GM21515 (cell line): ENCODE data around the gene GPI.
"Not testable (repeated sequence)": the region's sequence is repeated elsewhere in the genome, so short reads cannot be mapped to it uniquely, and the experiment has no call there.

Experiments used
- ATAC-seq: cut with Tn5 transposase; IDR thresholded peaks from one replicate; pipeline ENCODE4 v1.9.1; 2021; ENCODE audit not compliant: unreplicated experiment

Gene GPI

DNA sequence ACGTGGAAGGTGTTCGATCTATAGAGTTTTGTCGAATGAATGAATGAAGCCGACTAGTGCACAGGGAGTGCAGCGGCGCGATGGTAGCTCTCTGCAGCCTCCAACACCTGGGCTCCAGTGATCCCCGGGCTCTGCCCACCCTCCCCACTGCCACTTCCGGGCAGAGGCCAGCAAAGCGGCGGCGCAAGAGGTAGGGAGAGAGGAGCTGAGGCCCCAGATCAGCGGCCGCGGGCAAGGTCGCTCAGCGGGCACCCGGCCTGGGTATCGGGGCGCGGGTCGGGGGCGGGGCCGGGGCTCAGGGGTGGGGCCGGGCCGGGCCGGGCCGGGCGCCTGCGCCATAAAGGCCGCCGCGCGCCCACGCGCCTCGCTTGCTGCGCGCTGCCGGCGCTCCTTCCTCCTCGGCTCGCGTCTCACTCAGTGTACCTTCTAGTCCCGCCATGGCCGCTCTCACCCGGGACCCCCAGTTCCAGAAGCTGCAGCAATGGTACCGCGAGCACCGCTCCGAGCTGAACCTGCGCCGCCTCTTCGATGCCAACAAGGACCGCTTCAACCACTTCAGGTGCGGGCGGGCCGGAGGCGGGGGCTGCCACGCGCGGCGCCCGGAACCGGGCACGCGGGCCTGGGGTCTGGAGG lies at the start of gene GPI:
Gene GPI (plus strand): TSS at position 367 of the 633 bp plus-strand sequence. CDS start 71 bp downstream, at position 438.
- ATAC-seq: peak; percentile 64

DNA sequence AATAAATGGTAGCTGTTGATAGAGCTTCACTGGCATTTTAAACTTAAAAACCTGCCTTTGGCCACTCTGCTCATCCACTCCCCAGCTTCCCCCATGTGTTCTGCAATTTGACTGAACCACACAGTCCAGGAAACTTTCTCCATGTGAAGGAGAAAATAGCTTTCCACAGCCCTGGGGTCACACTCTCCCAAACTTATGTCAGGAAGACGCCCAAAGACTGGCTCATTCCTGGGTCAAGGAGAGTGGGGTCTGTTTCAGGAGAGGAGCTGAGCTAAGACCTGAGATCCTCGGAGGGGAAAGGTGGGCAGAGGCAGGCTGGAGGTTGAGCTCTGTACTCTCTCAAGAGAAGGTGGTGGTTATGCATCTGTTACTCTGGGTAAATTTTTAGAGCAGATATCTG lies 48.7 kb upstream of the GPI start:
- no peak for ATAC-seq

DNA sequence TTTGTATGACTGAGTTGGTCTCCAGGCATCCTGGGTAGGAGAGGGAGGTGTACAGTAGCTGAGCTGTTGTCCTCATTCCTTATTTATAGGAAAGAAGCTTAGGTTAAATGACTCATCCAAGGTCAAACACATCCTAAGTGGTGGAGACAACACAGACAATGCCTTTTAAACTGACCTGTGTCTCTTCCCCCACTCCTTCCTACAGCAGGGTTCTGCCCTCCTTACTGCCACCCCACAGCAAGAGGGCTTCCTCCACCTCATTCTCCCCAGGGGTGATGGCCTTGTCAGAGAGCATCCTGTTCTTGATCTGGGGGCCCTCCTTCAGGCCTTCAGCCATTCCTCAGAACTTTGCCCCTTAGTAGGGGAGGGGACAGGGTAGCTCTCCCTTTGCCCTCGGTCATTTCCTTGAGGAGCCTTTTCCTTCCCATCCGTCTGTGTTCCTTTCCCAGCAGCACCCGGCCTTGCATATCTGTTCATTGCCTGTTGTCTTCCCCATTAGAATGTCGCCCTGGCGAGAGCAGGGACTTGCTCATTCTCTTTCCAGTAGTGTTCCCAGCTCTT lies 48.2 kb upstream of the GPI start:
- no peak for ATAC-seq

DNA sequence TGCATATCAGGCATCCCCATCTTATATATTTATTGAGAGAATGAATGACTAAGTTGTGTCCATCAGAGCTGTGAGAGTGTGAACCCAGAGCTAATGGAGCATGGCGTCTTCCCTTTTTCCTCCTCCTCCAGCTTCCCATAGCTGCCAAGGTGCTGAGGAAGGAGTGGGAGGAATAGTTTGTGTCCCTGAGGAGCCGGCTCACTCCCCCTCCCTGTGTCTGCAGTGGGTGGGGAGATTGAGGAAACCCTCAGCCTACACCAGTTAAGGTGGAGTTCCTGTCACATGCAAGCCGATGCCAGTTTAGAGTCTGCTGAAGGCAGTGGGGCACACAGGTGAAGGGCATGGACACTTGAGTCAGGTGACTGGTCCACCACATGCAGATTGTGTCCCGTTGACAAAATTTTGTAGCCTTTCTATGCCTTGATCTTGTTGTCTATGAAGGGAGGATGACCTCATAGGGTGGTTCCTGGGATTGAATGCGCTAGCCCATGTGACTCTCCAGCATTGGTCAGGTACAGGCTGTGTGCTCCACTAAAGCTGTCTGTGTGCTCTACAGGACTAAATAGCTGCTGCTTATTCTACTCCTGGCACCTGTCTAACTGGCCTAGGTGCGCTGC lies 47.6 kb upstream of the GPI start:
- no peak for ATAC-seq

DNA sequence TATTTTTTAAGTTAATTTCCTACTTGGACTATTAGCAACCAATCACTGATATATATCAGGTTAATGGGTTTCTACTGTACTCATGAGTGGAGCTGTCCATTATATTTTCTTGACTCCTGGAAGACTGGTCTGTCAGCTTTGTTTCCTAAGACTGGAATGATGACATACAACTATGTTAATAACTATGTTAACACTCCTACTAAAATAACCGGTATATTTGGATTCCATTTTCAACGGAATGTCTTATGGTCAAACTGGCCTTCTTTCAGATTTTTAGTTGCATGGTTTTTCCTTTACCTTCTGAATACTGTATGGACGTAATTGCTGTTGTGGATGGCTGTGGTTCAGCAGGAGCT lies 45.8 kb upstream of the GPI start:
- ATAC-seq: no peak

DNA sequence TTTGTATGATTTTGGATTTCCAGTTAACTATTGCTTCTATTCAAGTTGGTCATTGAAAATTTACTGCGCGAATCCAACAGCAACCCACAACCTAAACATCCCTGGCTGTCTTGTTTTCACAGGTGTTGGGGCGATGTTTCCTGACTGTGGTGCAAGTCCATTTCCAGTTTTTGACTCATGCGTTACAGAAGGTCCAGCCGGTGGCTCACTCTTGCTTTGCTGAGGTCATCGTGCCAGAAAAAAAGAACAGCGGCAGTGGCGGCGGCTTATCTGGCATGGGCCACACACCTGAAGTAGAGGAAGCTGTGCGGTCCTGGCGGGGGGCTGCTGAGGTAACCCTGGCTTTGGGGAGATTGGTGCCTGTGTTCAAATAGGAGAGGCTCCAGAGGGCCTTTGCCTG lies 45.2 kb upstream of the GPI start:
- ATAC-seq: no peak

DNA sequence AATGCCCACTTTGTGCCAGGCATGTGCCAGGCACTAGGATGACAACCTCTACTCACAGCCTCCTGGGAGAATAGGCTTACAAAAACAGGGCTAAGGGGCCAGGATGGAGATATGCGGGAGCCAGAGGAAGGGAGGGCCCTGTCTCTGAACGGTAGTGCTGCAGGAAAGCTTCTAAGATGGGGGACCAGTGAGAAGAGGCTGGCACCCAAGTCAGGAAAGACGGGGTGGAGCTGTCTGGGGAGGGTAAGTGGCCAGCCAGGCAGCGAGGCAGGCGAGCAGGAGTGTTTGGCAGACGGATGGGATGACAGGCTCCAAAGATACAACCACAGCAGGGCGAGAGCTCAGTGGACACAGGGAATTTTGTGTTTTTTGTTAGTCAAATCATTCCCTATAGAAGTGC lies 44.7 kb upstream of the GPI start:
- no peak for ATAC-seq

DNA sequence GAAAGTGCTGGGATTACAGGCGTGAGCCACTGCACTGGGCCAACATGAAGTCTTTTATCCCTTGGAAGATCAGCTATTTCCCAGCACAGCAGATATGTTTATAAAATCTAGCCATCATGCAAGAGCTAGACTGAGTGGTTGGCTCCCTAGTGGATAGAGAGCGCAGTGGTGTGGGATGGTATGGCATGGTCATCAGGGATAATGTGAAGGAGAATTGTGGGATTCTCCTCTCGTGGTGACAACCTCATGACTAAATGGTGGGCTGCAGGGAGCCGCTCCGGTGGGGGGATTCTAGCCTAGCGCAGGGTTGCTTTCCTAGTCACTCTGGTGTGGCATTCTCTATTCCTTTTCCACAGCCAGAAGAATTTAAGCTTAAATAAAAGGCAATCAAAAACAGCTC lies 43.3 kb upstream of the GPI start:
- no peak for ATAC-seq

DNA sequence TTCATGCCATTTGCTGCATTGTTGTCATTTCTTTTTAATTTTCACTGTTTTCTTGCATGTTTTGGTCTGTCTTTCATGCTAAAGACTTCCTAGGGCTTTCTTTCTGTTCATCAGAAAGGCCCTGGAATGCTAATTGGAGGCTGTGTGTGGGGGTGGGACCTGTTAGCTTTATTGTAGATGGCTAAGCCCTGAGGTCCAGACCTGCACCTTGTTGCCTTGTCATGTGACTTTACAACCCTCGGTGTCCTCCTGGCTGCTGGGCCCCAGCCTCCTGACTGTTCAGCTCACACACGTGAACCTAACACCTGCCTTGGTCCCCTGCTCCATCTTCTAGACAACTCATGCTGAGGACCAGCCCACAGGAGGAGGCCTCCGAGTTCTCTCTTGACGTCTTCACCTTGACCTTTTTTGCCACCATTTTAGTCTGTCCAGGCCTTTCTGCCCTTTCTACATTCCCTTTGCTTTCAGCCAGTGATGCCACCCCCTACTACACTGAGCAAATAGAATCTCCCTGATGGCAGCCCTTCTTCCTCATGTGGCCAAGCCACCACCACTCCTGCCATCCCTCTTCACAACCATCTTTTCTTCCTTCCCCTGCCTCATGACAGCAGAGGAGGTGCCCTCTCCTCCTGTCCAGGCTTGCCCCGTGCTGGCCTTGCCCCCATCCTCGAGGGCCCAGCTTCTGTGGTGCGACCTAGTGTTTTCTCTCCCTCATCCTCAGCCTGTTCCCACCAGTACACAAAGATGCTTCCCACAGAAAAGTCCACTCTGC lies 41.4 kb upstream of the GPI start:
- no peak for ATAC-seq

DNA sequence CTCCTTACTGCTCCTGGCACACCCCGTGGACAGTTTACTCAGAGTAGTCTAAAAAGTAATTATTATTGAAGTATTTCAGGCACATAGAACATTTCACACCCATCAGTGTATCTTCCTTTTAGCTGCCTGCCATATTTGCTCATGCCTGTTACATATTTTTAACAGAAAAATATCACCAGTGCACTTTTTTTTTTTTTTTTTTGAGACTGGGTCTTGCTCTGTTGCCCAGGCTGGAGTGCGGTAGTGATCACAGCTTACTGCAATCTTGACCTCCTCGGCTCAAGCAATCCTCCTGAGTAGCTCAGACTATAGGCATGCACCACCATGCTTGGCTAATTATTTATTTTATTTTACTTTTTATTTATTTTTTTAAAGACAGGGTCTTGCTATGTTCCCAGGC lies 40.7 kb upstream of the GPI start:
- ATAC-seq: no peak

DNA sequence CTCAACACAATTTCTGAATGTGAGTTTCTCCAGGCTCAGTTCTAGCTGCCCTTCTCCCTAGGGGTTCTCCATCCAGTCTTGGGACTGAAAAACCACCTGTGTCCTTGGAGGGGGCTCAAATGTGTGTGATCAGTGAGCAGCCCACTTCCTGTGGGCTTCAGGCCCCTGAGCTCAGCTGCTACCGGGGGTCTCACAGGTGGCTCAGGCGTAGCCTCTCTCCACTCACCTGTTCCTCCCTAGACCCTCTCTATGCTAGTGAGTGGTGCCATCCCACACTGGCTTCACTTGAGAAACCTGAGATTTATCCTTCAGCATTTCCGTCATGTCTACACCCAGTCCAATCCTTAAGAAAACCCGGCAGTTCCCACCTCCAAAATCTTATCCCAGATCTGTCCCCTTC lies 39.8 kb upstream of the GPI start:
- ATAC-seq: no peak

DNA sequence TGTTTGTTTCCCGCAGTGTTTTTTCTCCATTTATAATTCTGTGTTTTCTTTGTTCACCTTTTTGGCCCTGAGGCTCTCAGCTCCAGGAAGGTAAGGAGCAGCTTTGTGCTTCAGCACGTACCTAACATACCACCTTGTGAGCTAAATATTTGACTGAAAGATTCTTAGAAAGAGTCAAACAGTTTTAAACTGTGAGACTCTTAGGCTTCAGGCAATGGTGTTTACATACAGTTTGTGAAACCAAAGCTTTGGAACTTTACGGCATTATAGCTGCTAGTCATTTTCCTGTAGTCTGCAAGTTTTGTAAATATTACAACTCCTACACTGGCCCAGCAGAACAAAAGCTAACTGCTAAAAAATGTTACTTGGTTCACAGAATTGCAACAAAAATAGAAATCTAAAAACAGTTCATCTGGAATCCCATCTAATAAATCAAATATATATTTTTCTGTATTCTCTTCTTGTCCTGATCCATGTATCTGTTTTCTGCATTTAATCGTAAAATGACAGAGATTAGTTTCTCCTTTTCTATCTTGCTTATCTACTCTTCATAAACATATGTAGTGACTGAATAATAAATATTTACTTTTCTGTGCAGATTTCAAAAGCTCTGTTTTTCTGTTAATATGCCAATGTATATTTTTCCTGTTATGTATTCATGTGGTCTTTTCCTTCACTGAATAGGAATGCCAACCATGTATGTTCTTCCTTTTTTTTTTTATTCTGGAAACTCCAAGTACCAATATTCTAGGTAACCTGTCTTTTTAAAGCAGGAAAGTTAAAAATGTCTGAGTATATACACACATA lies 38.8 kb upstream of the GPI start:
- ATAC-seq: no peak

DNA sequence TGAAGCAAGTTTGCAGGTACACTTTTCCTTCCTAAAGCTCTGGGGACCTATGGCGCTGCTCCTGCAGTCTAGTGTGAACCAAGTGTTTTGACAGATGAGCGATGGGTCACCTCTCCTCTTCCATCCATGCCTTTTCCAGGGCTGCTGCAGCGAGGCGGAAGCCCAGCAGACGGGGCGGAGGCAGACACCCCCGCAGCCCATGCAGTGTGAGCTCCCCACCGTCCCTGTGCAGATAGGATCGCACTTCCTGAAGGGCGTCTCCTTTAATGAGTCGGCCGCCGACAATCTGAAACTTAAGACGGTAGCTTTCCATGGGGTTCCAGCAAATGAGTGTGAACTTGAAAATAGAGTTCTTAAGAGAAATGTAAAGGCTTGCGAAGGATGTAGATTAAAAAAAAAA lies 37.1 kb upstream of the GPI start:
- ATAC-seq: no peak

DNA sequence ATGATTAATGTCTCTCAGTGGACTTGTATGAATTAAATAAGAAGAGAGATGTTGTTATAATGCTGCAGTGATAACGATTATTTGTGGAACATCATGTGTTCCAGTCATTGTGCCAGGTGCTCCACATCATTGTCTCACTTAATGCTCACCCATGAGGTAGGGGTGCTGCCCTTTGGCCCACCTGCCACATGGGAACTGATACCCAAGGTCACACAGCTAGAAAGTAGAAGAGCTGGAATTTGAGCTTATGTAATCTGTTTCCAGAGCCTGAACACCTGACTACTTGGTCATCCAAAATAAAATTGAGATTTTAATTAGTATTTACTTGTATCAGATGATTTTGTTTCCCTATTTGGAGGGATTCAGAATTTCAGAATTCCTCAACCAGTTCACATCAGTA lies 36.0 kb upstream of the GPI start:
- no peak for ATAC-seq

DNA sequence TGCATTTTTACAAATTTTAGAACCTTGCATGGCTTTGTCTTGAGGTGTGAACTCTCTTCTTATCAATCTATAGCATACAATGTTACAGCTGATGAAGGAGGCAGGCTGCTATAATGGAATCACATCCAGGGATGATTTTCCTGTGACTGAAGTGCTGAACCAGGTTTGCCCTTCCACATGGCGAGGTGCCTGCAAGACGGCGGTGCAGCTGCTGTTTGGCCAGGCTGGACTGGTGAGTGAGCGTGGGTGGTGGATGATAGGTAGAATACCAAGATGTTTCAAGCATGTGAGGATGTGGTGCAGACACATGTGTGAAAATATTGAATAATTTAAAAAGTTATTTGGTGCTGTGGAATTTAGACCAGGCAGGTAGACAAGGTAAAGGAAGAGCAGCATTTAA lies 34.9 kb upstream of the GPI start:
- no peak for ATAC-seq

DNA sequence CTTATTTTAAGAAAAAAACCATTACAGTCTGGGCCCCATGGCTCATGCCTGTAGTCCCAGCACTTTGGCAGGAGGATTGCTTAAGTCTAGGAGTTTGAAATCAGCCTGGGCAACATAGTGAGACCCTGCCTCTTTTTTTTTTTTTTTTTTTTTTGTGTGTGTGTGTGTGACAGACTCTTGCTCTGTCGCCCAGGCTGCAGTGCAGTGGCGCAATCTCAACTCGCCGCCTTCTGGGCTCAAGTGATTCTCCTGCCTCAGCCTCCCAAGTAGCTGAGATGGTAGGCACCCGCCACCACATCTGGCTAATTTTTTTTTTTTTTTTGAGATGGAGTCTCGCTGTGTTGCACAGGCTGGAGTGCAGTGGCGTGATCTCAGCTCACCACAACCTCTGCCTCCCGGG lies 34.4 kb upstream of the GPI start:
- ATAC-seq: not testable (repeated sequence)

DNA sequence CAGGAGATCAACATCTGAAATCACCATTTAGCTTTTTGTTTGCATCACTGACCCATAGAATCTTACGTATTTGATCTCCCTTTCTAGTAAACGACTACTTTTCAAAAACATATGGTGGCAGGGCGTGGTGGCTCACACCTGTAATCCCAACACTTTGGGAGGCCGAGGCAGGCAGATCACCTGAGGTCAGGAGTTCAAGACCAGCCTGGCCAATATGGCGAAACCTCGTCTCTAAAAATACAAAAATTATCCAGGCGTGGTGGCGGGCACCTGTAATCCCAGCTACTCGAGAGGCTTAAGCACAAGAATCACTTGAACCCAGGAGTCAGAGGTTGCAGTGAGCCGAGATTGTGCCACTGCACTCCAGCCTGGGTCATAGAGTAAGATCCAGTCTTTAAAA lies 33.4 kb upstream of the GPI start:
- not testable (repeated sequence) for ATAC-seq

DNA sequence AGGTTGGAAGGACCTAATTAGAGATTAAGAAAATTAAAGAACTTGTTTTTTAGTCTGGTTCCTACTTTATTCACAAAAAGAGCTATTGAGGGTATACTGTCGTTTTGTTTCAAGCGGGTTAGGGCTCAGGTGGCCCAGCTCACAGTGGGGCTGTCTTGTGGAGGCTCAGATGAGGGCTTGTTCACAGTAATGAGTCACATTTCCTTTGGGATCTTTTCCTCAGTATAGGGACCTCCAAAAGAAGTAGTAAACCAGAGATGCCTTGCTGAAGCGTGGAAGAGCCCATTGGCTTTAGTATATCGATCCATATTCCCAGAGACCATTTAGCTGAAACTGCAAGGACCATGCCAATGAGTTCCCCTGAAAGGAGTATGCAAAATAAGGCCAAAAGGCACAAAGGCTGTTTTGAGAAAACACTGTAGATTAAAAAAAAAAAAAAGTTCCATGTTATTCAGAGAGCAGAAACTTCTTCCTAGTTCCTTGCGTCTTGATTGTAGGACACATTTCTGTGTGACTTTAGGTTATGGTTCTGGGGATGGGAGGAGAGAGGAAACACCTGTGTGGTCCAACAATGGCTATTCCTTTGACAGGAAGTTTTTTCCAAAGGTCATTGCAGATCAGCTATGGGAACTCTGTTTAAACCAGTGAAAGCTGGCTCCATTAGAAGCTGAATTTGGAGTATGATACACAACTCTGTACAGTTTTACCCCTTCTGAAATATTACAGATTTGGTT lies 32.8 kb upstream of the GPI start:
- no peak for ATAC-seq

DNA sequence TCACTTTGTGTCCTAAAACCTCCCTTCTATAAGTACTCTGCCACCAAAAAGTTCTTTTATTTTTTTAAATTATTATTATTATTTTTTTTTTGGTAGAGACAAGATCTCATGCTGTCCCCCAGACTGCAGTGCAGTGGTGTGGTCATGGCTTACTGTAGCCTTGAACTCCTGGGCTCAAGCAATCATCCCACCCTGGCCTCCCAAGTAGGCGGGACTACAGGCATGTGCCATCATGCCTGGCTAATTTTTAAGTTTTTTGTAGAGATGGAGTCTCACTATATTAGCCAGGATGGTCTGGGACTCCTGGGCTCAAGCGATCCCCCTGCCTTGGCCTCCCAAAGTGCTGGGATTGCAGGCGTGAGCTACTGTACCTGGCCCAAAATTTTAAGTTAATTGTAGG lies 29.1 kb upstream of the GPI start:
- no peak for ATAC-seq

DNA sequence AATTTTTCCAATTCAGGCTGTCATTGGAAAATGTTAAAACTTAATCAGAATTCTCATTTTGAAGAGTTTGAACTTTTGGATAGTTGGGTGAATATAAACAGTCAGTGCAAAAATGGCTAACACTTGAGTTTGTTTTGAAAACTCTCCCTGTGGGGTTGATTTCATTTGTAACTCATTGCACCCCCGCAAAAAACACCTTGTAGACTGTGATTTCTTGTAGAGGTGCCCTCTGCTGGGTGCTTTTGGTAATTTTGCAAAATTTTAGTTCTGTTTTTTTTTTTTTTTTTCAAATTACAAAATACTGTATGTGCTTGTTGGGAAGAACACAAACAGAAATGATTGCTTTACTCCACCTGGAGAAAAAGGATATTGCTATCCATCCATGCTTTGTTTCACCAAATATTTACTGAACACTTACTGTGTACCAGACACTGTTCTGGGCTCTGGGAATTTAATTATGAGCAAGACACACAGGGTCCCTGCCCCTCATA lies 28.2 kb upstream of the GPI start:
- ATAC-seq: no peak

DNA sequence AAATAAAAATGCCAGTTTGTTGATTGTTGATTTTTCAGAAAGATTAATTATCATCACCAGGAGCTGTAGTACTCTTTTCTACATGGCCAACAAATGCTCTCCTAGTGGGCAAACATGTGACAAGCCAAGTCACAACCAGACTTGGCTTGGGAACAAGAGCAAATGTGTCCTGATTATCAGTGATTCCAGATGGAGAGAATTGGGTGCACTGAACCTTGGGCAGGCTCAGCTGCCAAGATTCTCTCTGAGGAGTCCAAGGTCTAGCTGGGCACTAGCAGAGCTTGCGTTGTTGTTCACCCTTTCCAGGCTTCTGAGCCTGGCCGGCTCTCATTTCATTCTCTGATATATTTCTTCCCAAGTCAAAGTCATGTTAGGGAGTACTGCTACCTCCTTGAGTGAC lies 27.3 kb upstream of the GPI start:
- no peak for ATAC-seq
